K562 (cell line): ENCODE measurements around the gene CSKMT. TPM values are rescaled to one million over a fixed set of nuclear protein-coding genes. Genes with fewer than 3 reads are reported as not detected.

ENCODE experiments used
- DIDO1 ChIP-seq: fragments of 450-650 bp; IDR thresholded peaks from 2 replicates; pipeline ENCODE4 v1.6.1; 2016; ENCODE audit warnings: low read depth, missing biosample characterization, missing genetic modification characterization
- FOSL1 ChIP-seq: fragments of 200-800 bp; sonication (Bioruptor generic); conservative IDR thresholded peaks from 2 replicates; pipeline ENCODE4 v1.6.1; 2016; ENCODE audit warnings: missing genetic modification characterization, missing compliant biosample characterization
- FOXA3 ChIP-seq, 2 experiments: fragments of 450-650 bp in 1 of 2; sonication (generic) in 1 of 2; formaldehyde crosslinking; IDR thresholded peaks in 1 of 2; conservative IDR thresholded peaks in 1 of 2; 2 replicates each; pipeline versions ENCODE4 v1.4.0 to v1.8.0; 2020 to 2022; ENCODE audit warnings: mild to moderate bottlenecking in 2 of 2, missing genetic modification reagents in 1 of 2
- FUS ChIP-seq: fragments of 200-400 bp; formaldehyde crosslinking; optimal IDR thresholded peaks from 2 replicates; pipeline ENCODE3; 2017; ENCODE audit warnings: low read depth, low read length
- GATAD2B ChIP-seq: fragments of 450-650 bp; IDR thresholded peaks from 2 replicates; pipeline ENCODE4 v1.6.1; 2017; ENCODE audit warnings: mild to moderate bottlenecking, borderline replicate concordance
- HCFC1 ChIP-seq: IDR thresholded peaks from 2 replicates; pipeline ENCODE4 v1.6.1; 2012; ENCODE audit warnings: low read depth, low read length, improper control_type of control experiment
- HOXB6 ChIP-seq: fragments of 250-450 bp; sonication (Bioruptor Pico); IDR thresholded peaks from 2 replicates; pipeline ENCODE4 v1.5.1; 2022; ENCODE audit warnings: mild to moderate bottlenecking, borderline replicate concordance
- IFI16 ChIP-seq: fragments of 250-450 bp; sonication (Bioruptor Pico); IDR thresholded peaks from 2 replicates; pipeline ENCODE4 v2.1.2; 2022; ENCODE audit warnings: mild to moderate bottlenecking, inconsistent platforms
- LARP7 ChIP-seq: fragments of 450-650 bp; IDR thresholded peaks from 2 replicates; pipeline ENCODE4 v1.6.1; 2016
- NFYB ChIP-seq: IDR thresholded peaks from 2 replicates; pipeline ENCODE4 v1.6.1; 2011; ENCODE audit warnings: mild to moderate bottlenecking, moderate library complexity; ENCODE audit not compliant: insufficient read length; ENCODE audit errors: extremely low read depth
- NUFIP1 ChIP-seq: fragments of 450-650 bp; IDR thresholded peaks from 2 replicates; pipeline ENCODE4 v1.6.1; 2018; ENCODE audit not compliant: partially characterized antibody
- PHB2 ChIP-seq: fragments of 450-650 bp; IDR thresholded peaks from 2 replicates; pipeline ENCODE4 v1.6.1; 2017; ENCODE audit warnings: low read depth
- PHTF2 ChIP-seq: fragments of 250-450 bp; sonication (Bioruptor Pico); IDR thresholded peaks from 2 replicates; pipeline ENCODE4 v1.5.0; 2021; ENCODE audit warnings: mild to moderate bottlenecking
- RBM15 ChIP-seq: fragments of 200-400 bp; formaldehyde crosslinking; IDR thresholded peaks from 2 replicates; pipeline ENCODE4 v1.6.1; 2018; ENCODE audit warnings: mild to moderate bottlenecking, low read length, moderate library complexity; ENCODE audit not compliant: insufficient read depth
- THRB ChIP-seq: fragments of 450-650 bp; formaldehyde crosslinking; conservative IDR thresholded peaks from 2 replicates; pipeline ENCODE4 v1.4.0; 2022; ENCODE audit warnings: mild to moderate bottlenecking, missing genetic modification characterization
- ZBTB9 ChIP-seq: fragments of 450-650 bp; formaldehyde crosslinking; IDR thresholded peaks from 2 replicates; pipeline ENCODE4 v1.4.0; 2020; ENCODE audit warnings: mild to moderate bottlenecking, moderate library complexity
- ZFP30 ChIP-seq: fragments of 250-450 bp; sonication (Bioruptor Pico); IDR thresholded peaks from 2 replicates; pipeline ENCODE4 v1.8.0; 2022; ENCODE audit warnings: moderate library complexity, mild to moderate bottlenecking, inconsistent platforms, borderline replicate concordance
- ZKSCAN1 ChIP-seq: fragments of 150-350 bp; IDR thresholded peaks from 2 replicates; pipeline ENCODE4 v1.6.1; 2016; ENCODE audit warnings: low read depth, low read length
- ZNF124 ChIP-seq: sonication (generic); formaldehyde crosslinking; IDR thresholded peaks from 2 replicates; pipeline ENCODE4 v1.8.1; 2022; ENCODE audit warnings: missing genetic modification reagents
- ZNF146 ChIP-seq: IDR thresholded peaks from one replicate; pipeline ENCODE4 v1.6.1; 2018; ENCODE audit warnings: missing compliant biosample characterization; ENCODE audit not compliant: unreplicated experiment
- ZNF232 ChIP-seq: sonication (generic); formaldehyde crosslinking; IDR thresholded peaks from 2 replicates; pipeline ENCODE4 v1.8.0; 2022; ENCODE audit warnings: mild to moderate bottlenecking, missing genetic modification reagents
- ZNF347 ChIP-seq: fragments of 450-650 bp; formaldehyde crosslinking; IDR thresholded peaks from 2 replicates; pipeline ENCODE4 v1.4.0; 2020; ENCODE audit warnings: low read depth, mild to moderate bottlenecking, moderate library complexity
- ZNF695 ChIP-seq: fragments of 450-650 bp; formaldehyde crosslinking; IDR thresholded peaks from 2 replicates; pipeline ENCODE4 v1.4.0; 2020; ENCODE audit warnings: mild to moderate bottlenecking, moderate library complexity
- polyA plus RNA-seq, 8 experiments: library from polyadenylated mRNA; depleted of rRNA in 4 of 8; stranded (reverse) in 5 of 8; unstranded in 3 of 8; fragments of >200 nt; fragmentation: Nextera tagmentation in 2 of 8; fragmentation: Illumina TruSeq in 1 of 8; extraction: Ambion mirVana in 2 of 8; extraction: Trizol in 1 of 8; gene quantifications; 2 replicates each; pipeline versions ENCODE4 v1.2.1 to v1.2.3, GENCODE V29; 2011 to 2014; ENCODE audit warnings: inconsistent platforms in 1 of 8, missing spikeins in 1 of 8
- total RNA-seq, 7 experiments: library from RNA; depleted of rRNA in 6 of 7; stranded (reverse); fragments of >200 nt in 6 of 7; fragmentation: Illumina TruSeq in 2 of 7; extraction: Trizol in 2 of 7; gene quantifications; 2 replicates each; pipeline versions ENCODE4 v1.2.1 to v1.2.3, GENCODE V29; 2011 to 2021; ENCODE audit warnings: low replicate concordance in 1 of 7
- TF ChIP-seq, protein P1 (sequence below): fragments of 250-450 bp; sonication (Bioruptor Pico); IDR thresholded peaks from 2 replicates; pipeline ENCODE4 v1.5.0; 2020; ENCODE audit warnings: mild to moderate bottlenecking

The CSKMT gene
- total and polyA plus RNA-seq, 9 of the 15 experiments (the other 6 are each of a cell fraction or from before 2014, with no cell fraction given): 10.3 to 108 (median 27.2) TPM

GRCh38 chr11:62621567-62622470 lies 43.3 kb upstream of the CSKMT start, which contains the start of gene B3GAT3 (continued):
- no peak for TF ChIP-seq FUS
- TF ChIP-seq ZFP30 (CRISPR knock-in tag): no peak
- peak; percentile 70 for TF ChIP-seq ZKSCAN1
- no peak for TF ChIP-seq RBM15
- TF ChIP-seq LARP7: 0 out of 2 replicates have a peak, but pooled peaks have one; percentile 47
- TF ChIP-seq THRB (CRISPR knock-in tag): 0 out of 2 replicates have a peak, but pooled peaks have one; percentile 20
- TF ChIP-seq PHB2: no peak
- TF ChIP-seq, protein P1, sequence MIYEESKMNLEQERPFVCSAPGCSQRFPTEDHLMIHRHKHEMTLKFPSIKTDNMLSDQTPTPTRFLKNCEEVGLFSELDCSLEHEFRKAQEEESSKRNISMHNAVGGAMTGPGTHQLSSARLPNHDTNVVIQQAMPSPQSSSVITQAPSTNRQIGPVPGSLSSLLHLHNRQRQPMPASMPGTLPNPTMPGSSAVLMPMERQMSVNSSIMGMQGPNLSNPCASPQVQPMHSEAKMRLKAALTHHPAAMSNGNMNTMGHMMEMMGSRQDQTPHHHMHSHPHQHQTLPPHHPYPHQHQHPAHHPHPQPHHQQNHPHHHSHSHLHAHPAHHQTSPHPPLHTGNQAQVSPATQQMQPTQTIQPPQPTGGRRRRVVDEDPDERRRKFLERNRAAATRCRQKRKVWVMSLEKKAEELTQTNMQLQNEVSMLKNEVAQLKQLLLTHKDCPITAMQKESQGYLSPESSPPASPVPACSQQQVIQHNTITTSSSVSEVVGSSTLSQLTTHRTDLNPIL (CRISPR knock-in tag): no peak
- no peak for TF ChIP-seq ZNF146 (CRISPR knock-in tag)
- TF ChIP-seq NUFIP1: no peak
- peak; percentile 35 for TF ChIP-seq FOSL1 (tag)
- no peak for TF ChIP-seq ZNF124 (CRISPR knock-in tag)
- no peak for TF ChIP-seq PHTF2 (CRISPR knock-in tag)
- peak; percentile 74 for TF ChIP-seq HCFC1
- TF ChIP-seq ZNF347 (CRISPR knock-in tag): no peak
- no peak; a peak in 1 of 4 replicates for TF ChIP-seq FOXA3 (CRISPR knock-in tag; conservative IDR thresholded peaks at IDR 0.05 in 1 of 2, IDR thresholded peaks at IDR 0.05 in 1 of 2)
- no peak for TF ChIP-seq NFYB
- no peak for TF ChIP-seq ZNF232 (CRISPR knock-in tag)
- TF ChIP-seq DIDO1 (tag): no peak
- TF ChIP-seq HOXB6 (CRISPR knock-in tag): no peak
- TF ChIP-seq ZBTB9 (CRISPR knock-in tag): peak; percentile 68; the same call in 1 of the 2 replicates
- TF ChIP-seq ZNF695: no peak
- TF ChIP-seq IFI16 (CRISPR knock-in tag): no peak
- no peak; the same call in 1 of the 2 replicates for TF ChIP-seq GATAD2B
